K562 (cell line): ENCODE measurements around the gene RASSF1. TPM values are rescaled to one million over a fixed set of nuclear protein-coding genes. Genes with fewer than 3 reads are reported as not detected.

Source experiments
- ATAC-seq: fragments of 200-7000 bp; cut with Tn5 transposase; 3 replicates; pipeline ENCODE4 v1.9.1; 2020; ENCODE audit warnings: moderate library complexity
- BruUV-seq: library from RNA; stranded (reverse); fragments of 400-500 nt; replicated peaks from 2 replicates; lab custom pipeline; 2021; lab: Mats Ljungman, UMichigan
- CTCF ChIA-PET: fragments of 300-600 bp; formaldehyde crosslinking; extraction: SDS; loops from one replicate; lab custom pipeline; 2021; ENCODE audit warnings: low intra/inter-chr PET ratio; lab: Yijun Ruan, JAX
- POLR2A ChIA-PET: fragments of 300-600, 350-650 bp; sonication (Branson Sonifier 250); formaldehyde crosslinking; extraction: SDS; loops from one replicate; lab custom pipeline; 2021; ENCODE audit warnings: antibody characterized with exemption, inconsistent platforms; lab: Yijun Ruan, JAX
- DNase-seq, 4 experiments: peaks; one replicate each; pipeline versions ENCODE4 v3.0.0 to v3.0.0-alpha.2; 2011 to 2018; ENCODE audit warnings: low spot score in 3 of 4, mixed read lengths in 3 of 4; ENCODE audit errors: extremely low read depth in 1 of 4
- FAIRE-seq: peaks from 2 replicates; lab custom pipeline; 2011; peaks lifted over from hg19 to GRCh38; lab: Jason Lieb, UNC
- H2AFZ ChIP-seq: 2 replicates; pipeline ENCODE4 v1.6.0; 2011; ENCODE audit warnings: low read depth, low read length, control low read depth, inconsistent platforms
- H3K27ac ChIP-seq: fragments of 200-600 bp; 3 replicates; pipeline ENCODE4 v1.8.0; 2011; ENCODE audit warnings: low read depth, mild to moderate bottlenecking, control low read depth, inconsistent platforms, low read length, moderate library complexity, mixed read lengths; ENCODE audit errors: extremely low read depth
- H3K27me3 ChIP-seq, 2 experiments: fragments of 300-600 bp in 1 of 2; 2 replicates in 1 of 2; 3 replicates in 1 of 2; pipeline versions ENCODE4 v1.6.0 to v1.8.0; 2011; ENCODE audit warnings: inconsistent platforms in 2 of 2, low read length in 2 of 2, mild to moderate bottlenecking in 1 of 2, mixed read lengths in 1 of 2, moderate library complexity in 1 of 2; ENCODE audit not compliant: control insufficient read depth in 2 of 2, insufficient read depth in 2 of 2
- H3K36me3 ChIP-seq: fragments of 300-600 bp; 3 replicates; pipeline ENCODE4 v1.8.0; 2011; ENCODE audit warnings: mild to moderate bottlenecking, low read length, inconsistent platforms; ENCODE audit not compliant: control insufficient read depth, insufficient read depth
- H3K4me1 ChIP-seq, 2 experiments: fragments of 200-600 bp in 1 of 2; replicated peaks in 1 of 2; 2 replicates in 1 of 2; 3 replicates in 1 of 2; pipeline versions ENCODE4 v1.5.1 to v1.8.0; 2011; ENCODE audit warnings: inconsistent platforms in 2 of 2, low read length in 2 of 2, mild to moderate bottlenecking in 1 of 2, mixed read lengths in 1 of 2, moderate library complexity in 1 of 2; ENCODE audit not compliant: control insufficient read depth in 2 of 2, insufficient read depth in 2 of 2
- H3K4me2 ChIP-seq: 2 replicates; pipeline ENCODE4 v1.6.1; 2011; ENCODE audit warnings: low read length, control low read depth, inconsistent platforms, mixed read lengths; ENCODE audit not compliant: insufficient read depth
- H3K4me3 ChIP-seq: fragments of 200-600 bp; sonication (generic), shearing (Covaris generic); 2 replicates; pipeline ENCODE4 v1.5.1; 2016; ENCODE audit warnings: control low read depth, inconsistent platforms
- H3K79me2 ChIP-seq: fragments of 200-600 bp; 3 replicates; pipeline ENCODE4 v1.8.0; 2011; ENCODE audit warnings: low read length, inconsistent platforms; ENCODE audit not compliant: control insufficient read depth, insufficient read depth
- H3K9ac ChIP-seq, 2 experiments: 2 replicates each; pipeline versions ENCODE4 v1.6.0 to v1.6.1; 2011; ENCODE audit warnings: low read depth in 2 of 2, low read length in 2 of 2, control low read depth in 1 of 2, inconsistent platforms in 1 of 2, mild to moderate bottlenecking in 1 of 2, mixed read lengths in 1 of 2; ENCODE audit not compliant: insufficient read depth in 1 of 2
- H3K9me1 ChIP-seq: one replicate; pipeline ENCODE4 v1.6.0; 2011; ENCODE audit warnings: inconsistent platforms, mild to moderate bottlenecking, low read length, moderate library complexity; ENCODE audit not compliant: control insufficient read depth, insufficient read depth
- H3K9me3 ChIP-seq: replicated peaks from 2 replicates; pipeline ENCODE4 v1.5.1; 2011; ENCODE audit warnings: low read depth, low read length, inconsistent platforms; ENCODE audit not compliant: control insufficient read depth, insufficient read depth
- H4K20me1 ChIP-seq: replicated peaks from 2 replicates; pipeline ENCODE4 v1.6.1; 2011; ENCODE audit warnings: low read length, inconsistent platforms, mixed read lengths; ENCODE audit not compliant: control insufficient read depth, insufficient read depth
- BRCA1 ChIP-seq, 2 experiments: fragments of 450-650 bp in 1 of 2; sonication (generic) in 1 of 2; formaldehyde crosslinking in 1 of 2; IDR thresholded peaks; 2 replicates each; pipeline versions ENCODE4 v1.5.0 to v1.6.1; 2017 to 2020; ENCODE audit warnings: mild to moderate bottlenecking in 1 of 2, missing genetic modification reagents in 1 of 2
- CHD2 ChIP-seq: IDR thresholded peaks from 2 replicates; pipeline ENCODE4 v1.6.1; 2011; ENCODE audit warnings: low read depth, low read length
- ESRRA ChIP-seq: fragments of 450-650 bp; IDR thresholded peaks from 2 replicates; pipeline ENCODE4 v1.6.1; 2014; ENCODE audit warnings: low read depth, mild to moderate bottlenecking, moderate library complexity, borderline replicate concordance
- EWSR1 ChIP-seq: fragments of 450-650 bp; IDR thresholded peaks from 2 replicates; pipeline ENCODE4 v1.6.1; 2018; ENCODE audit warnings: borderline replicate concordance, mild to moderate bottlenecking, low read depth, moderate library complexity; ENCODE audit not compliant: partially characterized antibody
- KDM5B ChIP-seq: fragments of 200-600 bp; sonication (generic); IDR thresholded peaks from 2 replicates; pipeline ENCODE4 v1.6.1; 2012; ENCODE audit warnings: low read depth, mild to moderate bottlenecking, moderate library complexity, low read length, control low read depth, inconsistent platforms; ENCODE audit not compliant: insufficient replicate concordance
- KLF13 ChIP-seq: fragments of 450-650 bp; IDR thresholded peaks from 2 replicates; pipeline ENCODE4 v1.6.1; 2016; ENCODE audit warnings: missing genetic modification characterization, low read depth, mild to moderate bottlenecking, missing compliant biosample characterization, moderate library complexity, borderline replicate concordance
- NFE2 ChIP-seq: IDR thresholded peaks from 2 replicates; pipeline ENCODE4 v1.6.1; 2014; ENCODE audit warnings: antibody characterized with exemption, low read depth
- RCOR1 ChIP-seq, 2 experiments: IDR thresholded peaks; 2 replicates each; pipeline ENCODE4 v1.6.1; 2012; ENCODE audit warnings: low read depth in 2 of 2, low read length in 2 of 2, borderline replicate concordance in 1 of 2, improper control_type of control experiment in 1 of 2
- ZBTB5 ChIP-seq: fragments of 450-650 bp; IDR thresholded peaks from 2 replicates; pipeline ENCODE4 v1.6.1; 2017; ENCODE audit warnings: antibody characterized with exemption
- ZFX ChIP-seq: sonication (generic); formaldehyde crosslinking; IDR thresholded peaks from 2 replicates; pipeline ENCODE4 v1.8.0; 2022; ENCODE audit warnings: mild to moderate bottlenecking, missing genetic modification reagents, moderate library complexity
- ZNF277 ChIP-seq: fragments of 250-450 bp; sonication (Bioruptor Pico); IDR thresholded peaks from 2 replicates; pipeline ENCODE4 v1.8.0; 2022; ENCODE audit warnings: inconsistent platforms, mild to moderate bottlenecking, moderate library complexity, borderline replicate concordance
- ZNF551 ChIP-seq: fragments of 250-450 bp; sonication (Bioruptor Pico); IDR thresholded peaks from 2 replicates; pipeline ENCODE4 v1.5.0; 2021; ENCODE audit warnings: mild to moderate bottlenecking, moderate library complexity
- ZNF696 ChIP-seq: fragments of 250-450 bp; sonication (Bioruptor Pico); conservative IDR thresholded peaks from 2 replicates; pipeline ENCODE4 v1.4.0; 2020; ENCODE audit warnings: mild to moderate bottlenecking, moderate library complexity
- WGBS: fragments of 100-300 bp; shearing (Covaris generic); methylation state at CpG from one replicate; pipeline ENCODE4 v1.1.6; 2016; ENCODE audit warnings: low coverage, mixed read lengths; ENCODE audit not compliant: insufficient coverage; ENCODE audit errors: missing lambda C conversion rate; 5-methylcytosine and 5-hydroxymethylcytosine counted together
- in situ Hi-C: fragments of 300-500 bp; cut with MboI; formaldehyde crosslinking; loops from 4 replicates; pipeline ENCODE4 v1.15.0; 2018; ENCODE audit warnings: inconsistent platforms, mixed read lengths
- intact Hi-C: fragments of 100-400 bp; cut with micrococcal nuclease; formaldehyde crosslinking; loops from 2 replicates; pipeline ENCODE4 v1.14.2; 2022
- polyA plus RNA-seq, 8 experiments: library from polyadenylated mRNA; depleted of rRNA in 4 of 8; stranded (reverse) in 5 of 8; unstranded in 3 of 8; fragments of >200 nt; fragmentation: Nextera tagmentation in 2 of 8; fragmentation: Illumina TruSeq in 1 of 8; extraction: Ambion mirVana in 2 of 8; extraction: Trizol in 1 of 8; gene quantifications; 2 replicates each; pipeline versions ENCODE4 v1.2.1 to v1.2.3, GENCODE V29; 2011 to 2014; ENCODE audit warnings: inconsistent platforms in 1 of 8, missing spikeins in 1 of 8
- total RNA-seq, 7 experiments: library from RNA; depleted of rRNA in 6 of 7; stranded (reverse); fragments of >200 nt in 6 of 7; fragmentation: Illumina TruSeq in 2 of 7; extraction: Trizol in 2 of 7; gene quantifications; 2 replicates each; pipeline versions ENCODE4 v1.2.1 to v1.2.3, GENCODE V29; 2011 to 2021; ENCODE audit warnings: low replicate concordance in 1 of 7
- TF ChIP-seq, protein P1 (sequence below): fragments of 450-650 bp; IDR thresholded peaks from 2 replicates; pipeline ENCODE4 v1.7.0; 2016; ENCODE audit warnings: borderline replicate concordance

The RASSF1 gene
- total and polyA plus RNA-seq, 9 of the 15 experiments (the other 6 are each of a cell fraction or from before 2014, with no cell fraction given): 3.6 to 57.1 (median 24.6) TPM

DNA sequence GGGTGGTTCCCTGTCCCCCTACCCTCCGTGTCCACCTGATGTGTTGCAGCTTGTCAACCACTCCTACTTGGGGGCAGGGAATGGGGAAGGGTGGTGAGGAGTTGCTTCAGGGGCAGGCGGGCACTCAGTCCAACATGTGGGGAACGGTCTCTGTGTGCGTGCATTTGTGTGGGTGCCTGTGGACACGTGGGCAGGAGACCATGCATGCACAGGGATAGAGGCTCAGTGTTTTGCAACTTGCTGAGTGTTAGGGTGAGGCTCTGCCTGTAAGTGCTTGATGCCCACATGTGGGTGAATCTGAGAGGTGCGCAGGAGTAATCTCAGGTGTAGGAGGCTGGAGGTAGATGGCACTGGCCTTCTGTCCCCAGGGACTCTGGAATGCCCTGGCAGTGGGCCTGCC is 43.1 kb upstream of the RASSF1 start (continued):
- TF ChIP-seq, protein P1, sequence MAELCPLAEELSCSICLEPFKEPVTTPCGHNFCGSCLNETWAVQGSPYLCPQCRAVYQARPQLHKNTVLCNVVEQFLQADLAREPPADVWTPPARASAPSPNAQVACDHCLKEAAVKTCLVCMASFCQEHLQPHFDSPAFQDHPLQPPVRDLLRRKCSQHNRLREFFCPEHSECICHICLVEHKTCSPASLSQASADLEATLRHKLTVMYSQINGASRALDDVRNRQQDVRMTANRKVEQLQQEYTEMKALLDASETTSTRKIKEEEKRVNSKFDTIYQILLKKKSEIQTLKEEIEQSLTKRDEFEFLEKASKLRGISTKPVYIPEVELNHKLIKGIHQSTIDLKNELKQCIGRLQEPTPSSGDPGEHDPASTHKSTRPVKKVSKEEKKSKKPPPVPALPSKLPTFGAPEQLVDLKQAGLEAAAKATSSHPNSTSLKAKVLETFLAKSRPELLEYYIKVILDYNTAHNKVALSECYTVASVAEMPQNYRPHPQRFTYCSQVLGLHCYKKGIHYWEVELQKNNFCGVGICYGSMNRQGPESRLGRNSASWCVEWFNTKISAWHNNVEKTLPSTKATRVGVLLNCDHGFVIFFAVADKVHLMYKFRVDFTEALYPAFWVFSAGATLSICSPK: no peak
- TF ChIP-seq KDM5B: no peak

GRCh38 chr3:50382722-50383121 is 42.1 kb upstream of the RASSF1 start:
- DNase-seq (no peak), FAIRE-seq (no peak), ATAC-seq (no peak)
- no TSS peak for BruUV-seq
- Histone ChIP-seq H3K27me3 (peaks cover 0 to 51% of the 10 kb centered on the region in 2 experiments; a peak in 4 of 5 replicates), H3K4me2 (no peak overlapping the region), H3K4me1 (peaks cover 0 to 26% of the 10 kb centered on the region in 2 experiments; a peak in 3 of 5 replicates), H3K79me2 (no peaks in the 10 kb centered on the region), H3K9ac (no peak overlapping the region), H3K9me3 (no peaks in the 10 kb centered on the region), H3K36me3 (no peaks in the 10 kb centered on the region), H2AFZ (no peak overlapping the region), H3K9me1 (no peaks in the 10 kb centered on the region), H4K20me1 (no peaks in the 10 kb centered on the region), H3K4me3 (no peak overlapping the region), H3K27ac (no peak overlapping the region)
- ChIA-PET POLR2A (interaction anchor here (0.6 to 1.2 kb wide), 2 partner anchors 10 to 13 kb away, joined by 3 read pairs; no protein-coding TSS in a partner anchor), CTCF (no interaction called here)
- in situ Hi-C loops (no loop called here), intact Hi-C loops (no loop called here)
- 38% methylated on average over 11 of the region's 12 CpGs for WGBS
- TF ChIP-seq ZFX (CRISPR knock-in tag): no peak
- TF ChIP-seq ESRRA: no peak
- no peak for TF ChIP-seq NFE2
- no peak for TF ChIP-seq CHD2
- no peak for TF ChIP-seq RCOR1 (IDR thresholded peaks at IDR 0.05; ENCODE audit: borderline replicate concordance in 1 of 2, low read depth in 2 of 2, low read length in 2 of 2)
- no peak for TF ChIP-seq ZNF277 (CRISPR knock-in tag)
- TF ChIP-seq BRCA1 (IDR thresholded peaks at IDR 0.05): no peak
- TF ChIP-seq BRCA1 (CRISPR knock-in tag; IDR thresholded peaks at IDR 0.05): no peak
- TF ChIP-seq ZNF696: no peak
- no peak for TF ChIP-seq ZBTB5
- no peak for TF ChIP-seq ZNF551 (CRISPR knock-in tag)
- TF ChIP-seq EWSR1: no peak
- TF ChIP-seq KLF13 (tag): no peak
